Transverse colon (tissue), 4 donors: ENCODE results near the gene DGCR2.
"Not testable (repeated sequence)": the region's sequence is repeated elsewhere in the genome, so short reads cannot be mapped to it uniquely, and the experiment has no call there.

Source experiments
- EP300 ChIP-seq: sonication (generic); formaldehyde crosslinking; IDR thresholded peaks from one replicate; pipeline ENCODE4 v1.6.1; 2017; ENCODE audit warnings: antibody characterized with exemption, low read depth
- POLR2A ChIP-seq: fragments of 450-650 bp; IDR thresholded peaks from one replicate; pipeline ENCODE4 v1.6.1; 2016; ENCODE audit warnings: antibody characterized with exemption, mild to moderate bottlenecking, moderate library complexity
- POLR2AphosphoS5 ChIP-seq, 3 donors: sonication (generic); formaldehyde crosslinking; IDR thresholded peaks; one replicate each; pipeline ENCODE4 v1.6.1; 2016; ENCODE audit warnings: antibody characterized with exemption in 3 of 3
- TF ChIP-seq, protein P1 (sequence below), 5 experiments: fragments of 200-600 bp in 3 of 5; fragments of 450-650 bp in 2 of 5; sonication (generic) in 3 of 5; IDR thresholded peaks; 1 replicate in 2 of 5; 2 replicates in 3 of 5; pipeline ENCODE4 v1.5.1; 2016 to 2017; ENCODE audit warnings: antibody characterized with exemption in 5 of 5, inconsistent platforms in 3 of 5, mild to moderate bottlenecking in 2 of 5, moderate library complexity in 1 of 5

DNA sequence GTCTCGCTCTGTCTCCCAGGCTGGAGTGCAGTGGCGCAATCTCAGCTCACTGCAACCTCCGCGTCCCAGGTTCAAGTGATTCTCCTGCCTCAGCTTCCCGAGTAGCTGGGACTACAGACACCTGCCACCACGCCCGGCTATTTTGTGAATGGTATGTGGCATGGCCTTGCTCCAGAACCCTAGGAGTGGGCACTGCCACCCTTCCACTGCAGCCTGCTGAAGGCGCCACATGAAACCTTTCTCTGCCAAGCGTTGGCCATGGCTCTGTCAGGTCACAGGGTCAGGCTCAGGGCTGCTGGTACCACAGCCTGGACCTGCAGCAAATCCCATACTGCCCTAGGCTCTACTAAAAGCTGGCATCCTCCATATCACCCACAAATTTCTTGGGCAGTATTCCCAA is 33.9 kb upstream of the DGCR2 start:
- not testable (repeated sequence) for TF ChIP-seq POLR2A; POLR2AphosphoS5 (IDR thresholded peaks at IDR 0.05); EP300
- TF ChIP-seq, protein P1, sequence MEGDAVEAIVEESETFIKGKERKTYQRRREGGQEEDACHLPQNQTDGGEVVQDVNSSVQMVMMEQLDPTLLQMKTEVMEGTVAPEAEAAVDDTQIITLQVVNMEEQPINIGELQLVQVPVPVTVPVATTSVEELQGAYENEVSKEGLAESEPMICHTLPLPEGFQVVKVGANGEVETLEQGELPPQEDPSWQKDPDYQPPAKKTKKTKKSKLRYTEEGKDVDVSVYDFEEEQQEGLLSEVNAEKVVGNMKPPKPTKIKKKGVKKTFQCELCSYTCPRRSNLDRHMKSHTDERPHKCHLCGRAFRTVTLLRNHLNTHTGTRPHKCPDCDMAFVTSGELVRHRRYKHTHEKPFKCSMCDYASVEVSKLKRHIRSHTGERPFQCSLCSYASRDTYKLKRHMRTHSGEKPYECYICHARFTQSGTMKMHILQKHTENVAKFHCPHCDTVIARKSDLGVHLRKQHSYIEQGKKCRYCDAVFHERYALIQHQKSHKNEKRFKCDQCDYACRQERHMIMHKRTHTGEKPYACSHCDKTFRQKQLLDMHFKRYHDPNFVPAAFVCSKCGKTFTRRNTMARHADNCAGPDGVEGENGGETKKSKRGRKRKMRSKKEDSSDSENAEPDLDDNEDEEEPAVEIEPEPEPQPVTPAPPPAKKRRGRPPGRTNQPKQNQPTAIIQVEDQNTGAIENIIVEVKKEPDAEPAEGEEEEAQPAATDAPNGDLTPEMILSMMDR (IDR thresholded peaks at IDR 0.05): not testable (repeated sequence)
